Stimulated activated CD4-positive, alpha-beta T cell treated with anti-CD3 and anti-CD28 coated beads, Interleukin-1b, Interleukin-23, amount 100 ng/mL, for 4 hours (primary cell): ENCODE measurements around the gene KRTAP10-11.
"Not testable (repeated sequence)": the region's sequence is repeated elsewhere in the genome, so short reads cannot be mapped to it uniquely, and the experiment has no call there.

Experiments
- DNase-seq, 2 donors: peaks; one replicate each; pipeline ENCODE4 v3.0.0-alpha.2; 2020; ENCODE audit warnings: low read depth in 2 of 2

KRTAP10-11 gene

GRCh38 chr21:44638506-44639330 lies 7.5 kb upstream of the KRTAP10-11 start:
- not testable (repeated sequence) for DNase-seq

- no peak for DNase-seq
Observed at GRCh38 chr21:44639331-44639655, 6.9 kb upstream of the KRTAP10-11 start.

DNA sequence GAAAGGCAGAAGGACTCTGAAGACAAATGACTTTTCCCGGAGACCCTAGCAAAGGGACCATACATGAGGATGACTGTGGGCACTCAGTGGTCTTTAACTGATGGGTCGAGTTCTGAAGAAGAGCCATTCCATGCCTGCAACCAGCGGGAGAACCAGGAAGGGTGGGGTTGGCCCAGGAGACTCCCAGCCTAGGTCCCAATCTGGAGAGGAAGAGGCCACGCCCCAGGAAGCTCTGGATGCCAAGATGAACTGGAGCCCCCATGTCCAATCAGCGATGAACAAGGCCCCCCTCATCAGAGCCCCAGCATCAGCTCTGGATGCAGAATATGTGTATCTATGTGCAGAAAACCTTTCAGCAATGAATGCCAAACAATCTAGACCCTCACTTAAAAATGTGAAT lies 5.5 kb upstream of the KRTAP10-11 start:
- DNase-seq = no peak

GRCh38 chr21:44643741-44644310 lies 2.4 kb upstream of the KRTAP10-11 start:
- no peak for DNase-seq

GRCh38 chr21:44644878-44645277 lies 1.3 kb upstream of the KRTAP10-11 start:
- DNase-seq = no peak

GRCh38 chr21:44647222-44647552 lies 973 bp downstream of the KRTAP10-11 start:
- DNase-seq = no peak

GRCh38 chr21:44648557-44649311 lies 2.5 kb downstream of the KRTAP10-11 start:
- DNase-seq = no peak

- no peak for DNase-seq
Observed at GRCh38 chr21:44649521-44650100, 3.4 kb downstream of the KRTAP10-11 start.

DNA sequence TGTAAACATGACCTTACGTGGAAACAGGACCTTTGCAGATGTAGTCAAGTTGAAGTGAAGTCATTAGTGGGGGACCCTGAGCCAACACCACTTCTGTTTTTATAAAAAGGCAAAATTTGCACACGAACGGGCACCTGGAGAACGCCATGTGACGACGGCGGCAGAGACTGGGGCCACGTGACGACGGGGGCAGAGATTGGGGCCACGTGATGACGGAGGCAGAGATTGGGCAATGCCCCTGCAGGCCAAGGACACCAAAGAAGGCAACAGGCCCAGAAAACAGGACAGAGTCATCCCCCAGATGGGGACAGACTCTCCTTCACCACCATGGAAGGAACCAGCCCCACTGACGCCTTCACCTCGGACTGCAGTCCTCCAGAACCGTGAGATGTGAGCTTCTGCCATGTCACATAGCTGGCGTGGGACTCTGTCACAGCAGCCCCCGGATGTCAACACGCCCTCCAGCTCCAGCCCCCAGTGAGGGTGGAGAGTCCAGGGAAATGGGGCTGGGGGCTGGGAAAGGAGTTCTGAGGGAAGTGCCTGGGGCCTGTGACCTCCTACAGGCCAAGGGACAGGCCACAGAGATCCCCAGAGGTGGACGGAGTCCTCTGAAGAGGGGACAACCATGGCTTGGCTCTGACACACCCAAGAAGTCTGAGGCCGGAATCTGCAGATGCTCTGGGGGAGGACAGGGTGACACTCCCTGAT lies 4.2 kb downstream of the KRTAP10-11 start:
- DNase-seq = no peak

DNA sequence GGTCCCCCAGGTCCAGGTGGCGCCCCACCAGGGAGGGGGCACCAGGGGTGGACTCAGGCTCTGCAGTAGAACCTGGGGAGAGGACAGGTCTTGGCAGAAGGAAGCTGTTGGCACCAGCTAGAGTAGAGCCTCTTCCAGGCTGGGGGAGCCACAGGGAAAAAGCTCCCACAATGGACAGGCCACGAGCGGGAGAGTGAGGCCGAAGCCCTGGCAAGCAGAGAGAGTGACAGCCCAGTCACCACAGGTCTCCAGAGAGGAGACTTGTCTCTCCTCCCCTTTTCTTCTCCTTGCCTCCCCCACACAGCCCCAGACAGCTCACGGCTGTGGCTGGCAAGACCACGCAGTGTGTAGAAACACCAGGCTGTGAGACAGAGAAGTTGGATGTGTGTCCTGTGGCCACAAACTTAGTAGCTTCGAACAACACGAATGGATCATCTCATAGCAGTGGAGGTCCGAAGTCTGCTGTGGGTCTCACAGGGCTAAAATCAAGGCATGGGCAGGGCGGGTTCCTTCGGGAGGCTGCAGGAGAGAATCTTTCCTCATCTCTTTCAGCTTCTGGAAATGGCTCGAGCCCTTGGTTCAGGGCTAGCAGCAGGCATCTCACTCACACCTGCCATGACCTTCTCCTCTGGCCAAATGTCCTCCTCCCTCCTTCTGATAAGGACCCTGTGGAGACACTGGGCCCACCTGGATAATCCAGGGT lies 4.9 kb downstream of the KRTAP10-11 start:
- no peak for DNase-seq

DNA sequence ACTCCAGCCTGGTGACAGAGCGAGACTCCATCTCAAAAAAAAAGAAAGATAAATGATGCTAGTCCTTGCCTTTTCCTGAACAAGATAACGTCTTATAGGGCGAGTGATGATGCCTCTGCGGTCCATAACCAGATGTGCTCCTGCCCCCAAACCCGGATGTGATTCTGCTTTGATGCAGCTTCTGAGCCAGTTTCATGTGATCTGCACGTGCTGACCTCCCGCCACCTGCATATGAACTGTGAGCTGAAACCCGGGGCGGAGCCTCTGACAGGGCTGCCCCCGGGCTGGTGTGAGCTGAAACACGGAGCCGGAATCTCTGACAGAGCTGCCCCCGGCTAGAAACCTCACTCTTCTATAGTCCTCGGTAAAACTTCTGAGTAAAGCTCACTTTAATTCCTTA lies 6.9 kb downstream of the KRTAP10-11 start:
- DNase-seq = no peak

- no peak for DNase-seq
Observed at GRCh38 chr21:44653656-44654575, 7.7 kb downstream of the KRTAP10-11 start.

GRCh38 chr21:44654576-44655175 lies 8.5 kb downstream of the KRTAP10-11 start, which contains the start of gene KRTAP12-4:
Gene KRTAP12-4 (minus strand): TSS chr21:44654659. CDS start chr21:44654614, 45 bp downstream.
- DNase-seq = no peak

GRCh38 chr21:44656868-44657267 lies 10.7 kb downstream of the KRTAP10-11 start:
- no peak for DNase-seq

- no peak for DNase-seq
Observed at GRCh38 chr21:44657635-44658540, 11.7 kb downstream of the KRTAP10-11 start, which contains the start of gene KRTAP12-3. Gene KRTAP12-3 (plus strand): TSS chr21:44657932. CDS start chr21:44657980, 48 bp downstream.

DNA sequence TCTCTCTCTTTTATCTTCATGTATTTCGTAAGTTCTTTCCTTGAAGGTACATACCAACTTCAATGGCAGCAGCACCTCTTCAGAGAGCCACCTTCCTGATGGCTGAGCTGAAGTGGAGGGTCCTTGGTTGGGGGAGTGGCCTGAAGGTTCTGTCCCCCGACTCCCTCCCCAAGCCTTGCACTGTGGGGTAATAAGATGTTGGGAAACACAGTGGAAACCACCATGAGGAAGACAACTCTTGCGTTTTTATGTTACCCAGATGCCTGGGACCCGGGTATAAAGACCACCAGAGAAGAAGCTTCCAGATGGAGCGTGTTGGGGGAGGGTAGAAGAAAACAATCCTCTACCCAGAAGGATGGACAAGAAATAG lies 12.3 kb downstream of the KRTAP10-11 start:
- no peak for DNase-seq

DNA sequence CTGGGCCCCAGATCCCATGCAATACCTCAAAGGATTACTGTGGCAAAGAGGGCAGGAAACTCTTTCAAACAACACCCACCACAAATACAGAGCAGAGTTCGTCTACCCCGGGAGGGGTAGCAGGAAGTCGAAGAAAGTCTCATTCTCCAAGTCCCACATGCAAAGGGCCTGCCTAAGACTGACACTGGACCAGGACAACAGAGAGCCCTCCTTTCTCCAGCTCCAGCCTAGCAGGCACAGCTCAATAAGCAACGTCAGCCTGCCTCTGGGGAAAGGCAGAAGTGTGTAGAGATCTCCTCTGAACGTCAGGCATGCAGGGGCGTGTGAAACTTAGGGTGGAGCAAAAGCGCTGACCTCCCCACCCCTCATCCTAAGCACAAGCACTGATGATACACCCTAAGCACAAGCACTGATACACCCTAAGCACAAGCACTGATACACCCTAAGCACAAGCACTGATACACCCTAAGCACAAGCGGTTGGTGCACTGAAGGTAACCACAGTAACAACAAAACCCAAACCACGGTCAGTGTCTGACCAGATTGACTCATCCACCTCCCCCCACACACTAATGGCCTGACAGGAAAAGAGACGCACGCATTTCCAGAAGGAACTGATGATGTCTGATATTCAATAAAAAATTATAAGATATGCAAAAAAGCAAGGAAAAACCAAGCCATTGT lies 12.8 kb downstream of the KRTAP10-11 start:
- DNase-seq = no peak

DNA sequence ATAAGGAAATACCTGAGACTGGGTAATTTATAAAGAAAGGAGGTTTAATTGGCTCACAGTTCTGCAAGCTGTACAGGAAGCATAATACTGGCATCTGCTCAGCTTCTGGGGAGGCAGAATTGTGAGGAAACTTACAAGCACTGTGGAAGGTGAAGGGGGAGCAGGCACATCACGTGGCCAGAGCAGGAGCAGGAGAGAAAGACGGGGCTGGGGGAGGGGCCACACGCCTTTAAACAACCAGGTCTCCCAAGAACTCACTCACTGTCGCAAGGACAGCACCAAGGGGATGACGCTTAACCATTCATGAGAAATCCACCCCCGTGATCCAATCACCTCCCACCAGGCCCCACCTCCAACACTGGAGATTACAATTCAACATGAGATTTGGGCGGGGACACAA lies 15.4 kb downstream of the KRTAP10-11 start:
- DNase-seq = not testable (repeated sequence)
